Measurements from ENCODE around the gene CD300H.

The CD300H gene

DNA sequence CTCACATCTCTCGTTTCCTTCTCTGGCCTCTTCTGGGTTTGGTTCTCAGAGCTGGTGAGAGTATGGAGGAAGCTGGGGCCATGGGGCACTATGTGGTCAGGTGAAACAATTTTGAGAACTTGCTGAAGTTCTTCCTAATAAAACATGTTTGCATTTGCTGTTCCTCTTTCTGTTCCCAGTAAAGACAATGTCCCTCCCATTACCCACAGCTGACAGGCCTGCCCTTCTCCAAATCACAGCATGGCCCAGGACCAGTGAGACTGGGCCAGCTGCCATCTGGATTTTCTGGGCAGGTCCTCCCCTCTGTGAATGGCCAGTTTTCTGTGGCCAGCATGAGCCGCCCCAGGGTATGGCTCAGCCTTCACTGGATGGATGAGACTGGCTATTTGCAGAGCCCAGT, at the start of gene CD300H:
Gene CD300H, minus strand, starts transcription at position 113 of the 400 bp plus-strand sequence.
- in situ Hi-C loops (cut with HindIII; ENCODE audit: low sequenced_read_pairs): no loop called here

DNA sequence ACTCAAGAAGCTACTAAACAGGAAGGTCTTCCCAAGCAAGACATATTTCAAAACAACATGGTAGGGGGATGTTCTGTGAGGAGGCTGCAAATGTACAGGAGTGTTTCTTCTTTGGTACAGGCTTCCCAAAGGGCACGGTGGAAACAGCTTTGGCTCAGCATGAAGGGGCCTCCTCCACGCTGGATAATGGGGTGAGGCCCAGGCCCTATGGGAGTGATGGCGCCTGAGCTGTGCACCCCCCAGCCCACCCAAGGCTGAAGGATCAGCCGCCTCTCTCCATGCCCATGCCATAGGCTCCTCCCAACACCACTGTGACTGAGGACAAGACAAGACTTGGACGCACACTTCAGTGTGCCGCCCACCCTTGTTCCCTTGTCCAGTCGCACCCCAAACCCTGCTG, 49.4 kb upstream of the CD300H start:
- in situ Hi-C loops (cut with HindIII; ENCODE audit: low sequenced_read_pairs): no loop called here

- in situ Hi-C loops (cut with HindIII; ENCODE audit: low sequenced_read_pairs): no loop called here
Measured at GRCh38 chr17:74612046-74612445, 44.7 kb upstream of the CD300H start.

DNA sequence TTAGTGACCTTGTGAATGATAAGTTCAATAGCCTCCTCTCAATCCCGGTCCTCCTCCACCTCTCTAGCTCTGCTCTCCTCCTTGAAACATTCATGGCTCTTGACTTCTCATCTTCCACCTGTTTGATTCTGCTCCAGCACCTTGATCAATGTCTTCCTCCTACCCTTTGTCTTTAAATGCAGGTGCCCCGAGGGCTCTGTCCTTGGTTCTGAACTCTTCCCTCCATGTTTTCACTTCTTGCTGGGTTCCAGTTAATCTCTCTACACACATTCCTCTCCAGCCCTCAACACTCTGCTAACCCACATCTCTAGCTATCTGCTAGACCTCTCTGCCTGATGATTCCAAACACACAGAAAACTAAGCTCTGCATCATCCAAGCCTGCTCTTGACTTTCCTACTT, 42.8 kb upstream of the CD300H start:
- in situ Hi-C loops (cut with HindIII; ENCODE audit: low sequenced_read_pairs): no loop called here

- in situ Hi-C loops (cut with HindIII; ENCODE audit: low sequenced_read_pairs): no loop called here
Measured at GRCh38 chr17:74608511-74608910, 41.2 kb upstream of the CD300H start.

DNA sequence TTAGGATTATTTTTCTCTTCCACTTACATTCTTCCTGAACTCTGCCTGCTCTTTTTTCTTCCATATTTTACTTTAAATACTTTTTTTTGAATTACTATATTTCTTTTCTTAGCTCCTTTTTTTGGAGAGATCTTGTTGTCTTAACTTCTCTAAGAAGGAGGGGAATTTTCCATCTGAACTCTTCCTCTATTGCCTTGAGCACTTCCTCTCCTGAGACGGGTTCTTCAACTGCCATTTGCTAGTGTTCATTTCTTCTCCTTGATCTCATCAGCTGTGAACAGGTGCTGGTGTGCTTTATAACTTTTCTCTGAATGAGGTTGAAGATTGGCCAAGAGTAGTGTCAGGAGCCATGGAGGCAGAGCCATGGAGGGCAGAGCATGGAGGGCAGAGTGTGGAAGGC, 39.9 kb upstream of the CD300H start:
- in situ Hi-C loops (cut with HindIII; ENCODE audit: low sequenced_read_pairs): no loop called here

GRCh38 chr17:74606050-74606449, 38.7 kb upstream of the CD300H start:
- in situ Hi-C loops (cut with HindIII; ENCODE audit: low sequenced_read_pairs): no loop called here

GRCh38 chr17:74605361-74605760, 38.1 kb upstream of the CD300H start:
- in situ Hi-C loops (cut with HindIII; ENCODE audit: low sequenced_read_pairs): no loop called here

DNA sequence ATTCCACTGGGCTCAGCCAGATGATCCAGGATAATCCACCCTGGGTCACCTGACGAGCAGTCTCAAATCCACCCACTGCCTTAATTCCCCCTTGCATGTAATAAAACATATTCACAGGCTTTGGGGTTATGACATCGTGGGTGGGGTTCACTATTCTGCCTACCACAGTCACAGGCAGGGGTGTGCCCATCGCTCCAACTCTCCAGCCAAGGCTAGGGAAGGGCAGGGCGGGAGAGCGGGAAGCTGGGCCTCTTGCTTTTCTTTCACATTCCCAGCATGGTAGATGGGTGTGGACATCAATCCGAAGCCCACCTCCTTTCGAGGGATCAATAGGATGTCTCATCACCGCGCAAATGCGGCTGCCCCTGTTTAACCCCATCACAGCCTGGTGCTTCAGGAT, 37.5 kb upstream of the CD300H start:
- in situ Hi-C loops (cut with HindIII; ENCODE audit: low sequenced_read_pairs): no loop called here

- in situ Hi-C loops (cut with HindIII; ENCODE audit: low sequenced_read_pairs): no loop called here
Measured at GRCh38 chr17:74604200-74604599, 36.9 kb upstream of the CD300H start.

- in situ Hi-C loops (cut with HindIII; ENCODE audit: low sequenced_read_pairs): no loop called here
Measured at GRCh38 chr17:74603746-74604145, 36.4 kb upstream of the CD300H start.

GRCh38 chr17:74603037-74603635, 35.8 kb upstream of the CD300H start:
- in situ Hi-C loops (cut with HindIII; ENCODE audit: low sequenced_read_pairs): no loop called here

GRCh38 chr17:74601944-74602572, 34.7 kb upstream of the CD300H start:
- in situ Hi-C loops (cut with HindIII; ENCODE audit: low sequenced_read_pairs): no loop called here

GRCh38 chr17:74599448-74599939, 32.2 kb upstream of the CD300H start:
- in situ Hi-C loops (cut with HindIII; ENCODE audit: low sequenced_read_pairs): loop anchor here (10.0 kb wide), 1 partner anchor 125 kb away; no protein-coding TSS in a partner anchor

DNA sequence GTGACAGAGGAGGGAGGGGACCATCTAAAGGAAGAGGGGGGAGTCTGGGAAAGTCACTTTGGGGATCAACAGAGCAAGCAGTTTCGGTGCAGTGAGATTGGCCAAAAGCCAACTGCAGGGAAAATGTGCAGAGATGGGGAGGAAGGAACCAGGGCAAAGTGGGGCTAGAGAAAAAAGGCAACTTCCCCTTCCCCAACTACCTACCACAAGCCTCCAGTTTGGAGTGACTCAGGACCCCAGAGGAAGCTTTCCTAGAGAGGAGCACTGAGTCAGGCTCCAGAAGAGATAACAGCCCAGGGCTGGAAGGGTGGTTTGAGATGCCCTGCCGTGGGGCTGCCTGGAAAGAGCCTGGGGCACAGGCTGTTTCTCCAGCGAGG, 31.7 kb upstream of the CD300H start:
- in situ Hi-C loops (cut with HindIII; ENCODE audit: low sequenced_read_pairs): loop anchor here (10.0 kb wide), 1 partner anchor 124 kb away; no protein-coding TSS in a partner anchor

- in situ Hi-C loops (cut with HindIII; ENCODE audit: low sequenced_read_pairs): loop anchor here (10.0 kb wide), 1 partner anchor 124 kb away; no protein-coding TSS in a partner anchor
Measured at GRCh38 chr17:74598346-74599022, 31.2 kb upstream of the CD300H start.

DNA sequence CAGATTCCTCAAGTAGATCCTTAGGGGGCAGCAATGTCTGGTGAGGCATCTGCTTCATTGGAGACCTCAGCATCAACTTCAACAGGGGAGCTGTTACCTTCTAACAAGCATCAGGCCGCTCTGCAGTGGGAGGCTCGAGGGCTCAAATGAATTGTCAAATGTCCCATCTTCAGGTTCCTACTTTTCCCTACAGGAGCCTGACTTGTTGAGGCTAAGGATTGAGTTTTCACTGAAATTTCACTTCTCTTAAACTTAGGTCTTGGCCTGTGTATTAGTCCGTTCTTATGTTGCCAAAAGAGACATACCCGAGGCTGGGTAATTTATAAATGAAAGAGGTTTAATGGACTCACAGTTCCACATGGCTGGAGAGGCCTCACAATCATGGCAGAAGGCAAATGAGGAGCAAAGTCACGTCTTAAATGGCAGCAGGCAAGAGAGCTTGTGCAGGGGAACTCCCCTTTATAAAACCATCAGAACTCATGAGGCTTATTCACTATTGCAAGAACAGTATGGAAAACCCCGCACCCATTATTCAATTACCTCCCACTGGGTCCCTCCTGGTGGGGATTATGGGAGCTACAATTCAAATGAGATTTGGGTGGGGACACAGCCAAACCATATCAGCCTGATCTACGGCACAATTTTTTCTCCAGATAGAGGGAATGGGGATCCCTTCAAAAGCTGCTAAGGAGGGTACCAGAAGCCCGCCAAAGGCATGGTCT, 29.9 kb upstream of the CD300H start:
- in situ Hi-C loops (cut with HindIII; ENCODE audit: low sequenced_read_pairs): loop anchor here (10.0 kb wide), 1 partner anchor 122 kb away; no protein-coding TSS in a partner anchor

GRCh38 chr17:74595037-74595750, 27.9 kb upstream of the CD300H start:
- in situ Hi-C loops (cut with HindIII; ENCODE audit: low sequenced_read_pairs): loop anchor here (10.0 kb wide), 1 partner anchor 120 kb away; no protein-coding TSS in a partner anchor

DNA sequence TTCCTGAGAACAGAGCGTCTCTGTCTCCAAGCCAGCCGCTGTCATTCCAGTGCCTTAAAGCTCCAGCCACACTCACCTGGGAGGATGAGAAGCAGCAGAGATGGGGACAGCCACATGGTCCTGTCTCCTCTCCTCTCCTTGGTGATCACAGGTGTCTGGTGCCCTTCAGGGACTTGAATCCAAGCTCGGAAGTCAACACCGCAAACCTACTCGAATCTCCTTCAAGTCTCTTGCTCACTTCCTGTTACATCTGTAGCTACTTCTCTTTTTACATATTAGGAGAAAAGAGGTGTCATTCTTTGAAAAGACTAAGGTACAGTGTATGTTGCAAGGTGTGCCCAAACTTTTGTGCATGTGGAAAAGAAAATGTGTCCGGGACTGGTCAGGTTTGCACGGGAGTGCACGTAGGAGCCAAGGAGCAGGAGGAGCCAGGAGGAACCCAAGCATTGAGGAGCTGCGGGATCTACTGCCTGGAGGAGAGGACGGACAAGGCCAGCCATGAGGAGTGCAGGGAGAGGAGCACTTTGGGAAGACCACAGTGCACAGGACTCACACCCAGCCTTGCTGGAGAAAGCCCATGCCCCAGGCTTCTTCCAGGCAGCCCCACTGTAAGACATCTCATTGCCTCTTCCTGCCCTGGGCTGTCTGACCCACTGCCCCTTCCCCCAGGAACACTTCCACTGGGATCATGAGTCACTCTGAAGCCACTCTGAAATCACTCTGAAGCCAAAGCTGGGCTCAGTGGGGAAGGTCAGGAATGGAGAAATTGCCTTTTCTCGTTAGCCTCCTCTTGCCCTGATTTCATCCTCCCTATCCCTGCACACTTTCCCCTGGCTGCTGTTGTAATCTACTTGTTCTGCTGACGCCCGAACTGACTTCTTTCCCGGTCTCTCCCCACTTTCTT, 25.0 kb upstream of the CD300H start, which contains the start of gene CD300LD:
Gene CD300LD, minus strand, starts transcription at position 197 of the 904 bp plus-strand sequence. Its CDS starts 81 bp downstream, at position 116.
- in situ Hi-C loops (cut with HindIII; ENCODE audit: low sequenced_read_pairs): loop anchor here (10.0 kb wide), 1 partner anchor 118 kb away; no protein-coding TSS in a partner anchor

Data from DLD1 (cell line).